HG02840 (cell line): Measurements from ENCODE around the gene POMGNT1.

Experiments
- ATAC-seq: cut with Tn5 transposase; IDR thresholded peaks from one replicate; pipeline ENCODE4 v1.9.1; 2021; ENCODE audit warnings: mild to moderate bottlenecking, moderate library complexity, moderate number of reproducible peaks; ENCODE audit not compliant: unreplicated experiment, low FRiP score

Gene POMGNT1

DNA sequence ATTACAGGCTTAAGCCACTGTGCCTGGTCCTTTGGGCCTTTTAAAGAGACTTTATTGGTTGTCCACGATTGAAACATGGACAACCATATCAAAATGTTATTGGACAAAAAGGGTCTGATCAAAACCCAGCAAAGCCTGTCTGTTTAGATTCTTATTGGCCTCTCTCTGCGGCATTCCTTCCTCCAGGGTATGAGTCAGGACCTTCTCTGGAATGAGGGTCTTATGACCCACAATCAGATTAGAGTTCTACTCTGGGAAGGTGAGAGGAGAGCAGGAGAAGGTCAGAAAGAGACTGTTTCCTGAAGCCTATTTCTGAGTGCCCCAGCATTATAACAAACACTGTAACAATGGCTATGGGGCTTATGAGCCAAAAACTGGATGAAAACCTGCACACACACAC is 12.8 kb upstream of the POMGNT1 start:
- no peak for ATAC-seq

DNA sequence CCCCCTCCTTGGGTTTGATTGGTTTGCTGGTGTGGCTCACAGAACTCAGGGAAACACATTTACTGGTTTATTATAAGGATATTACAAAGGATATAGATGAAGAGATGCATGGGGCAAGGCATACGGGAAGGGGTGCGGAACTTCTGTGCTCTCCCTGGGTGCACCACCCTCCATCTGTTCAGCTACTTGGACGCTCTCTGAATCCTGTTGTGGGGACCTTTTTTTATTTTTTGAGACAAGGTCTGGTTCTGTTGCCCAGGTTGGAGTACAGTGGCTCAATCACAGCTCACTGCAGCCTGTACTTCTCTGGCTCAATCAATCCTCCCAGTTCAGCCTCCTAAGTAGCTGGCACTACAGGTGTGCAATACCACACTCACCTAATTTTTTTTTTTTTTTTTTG is 12.3 kb upstream of the POMGNT1 start:
- no peak for ATAC-seq

DNA sequence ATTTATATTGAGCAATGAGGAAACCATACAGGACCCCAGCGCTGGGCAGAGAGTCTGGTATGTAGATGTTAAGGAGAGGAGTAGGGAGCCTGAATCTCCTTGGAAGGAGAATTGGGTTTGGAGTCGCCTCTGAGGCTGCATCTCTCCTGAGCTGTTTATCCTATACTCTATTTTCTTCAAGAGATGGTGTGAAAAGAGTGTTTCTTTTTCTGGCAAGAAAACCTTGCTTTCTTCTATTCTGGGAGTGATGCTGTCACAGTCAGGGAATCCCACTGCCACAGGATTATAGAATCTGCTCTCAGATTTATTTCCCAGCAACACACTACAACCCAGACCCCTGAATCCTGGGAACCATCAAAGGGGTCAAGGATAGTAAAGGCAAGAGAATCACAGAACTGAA is 8.2 kb upstream of the POMGNT1 start:
- no peak for ATAC-seq

- ATAC-seq, result no peak
Measured at GRCh38 chr1:46205791-46206190, 7.6 kb upstream of the POMGNT1 start.

- ATAC-seq, result no peak
Measured at GRCh38 chr1:46205141-46205540, 6.9 kb upstream of the POMGNT1 start.

- no peak for ATAC-seq
Measured at GRCh38 chr1:46204406-46204742, 6.1 kb upstream of the POMGNT1 start.

DNA sequence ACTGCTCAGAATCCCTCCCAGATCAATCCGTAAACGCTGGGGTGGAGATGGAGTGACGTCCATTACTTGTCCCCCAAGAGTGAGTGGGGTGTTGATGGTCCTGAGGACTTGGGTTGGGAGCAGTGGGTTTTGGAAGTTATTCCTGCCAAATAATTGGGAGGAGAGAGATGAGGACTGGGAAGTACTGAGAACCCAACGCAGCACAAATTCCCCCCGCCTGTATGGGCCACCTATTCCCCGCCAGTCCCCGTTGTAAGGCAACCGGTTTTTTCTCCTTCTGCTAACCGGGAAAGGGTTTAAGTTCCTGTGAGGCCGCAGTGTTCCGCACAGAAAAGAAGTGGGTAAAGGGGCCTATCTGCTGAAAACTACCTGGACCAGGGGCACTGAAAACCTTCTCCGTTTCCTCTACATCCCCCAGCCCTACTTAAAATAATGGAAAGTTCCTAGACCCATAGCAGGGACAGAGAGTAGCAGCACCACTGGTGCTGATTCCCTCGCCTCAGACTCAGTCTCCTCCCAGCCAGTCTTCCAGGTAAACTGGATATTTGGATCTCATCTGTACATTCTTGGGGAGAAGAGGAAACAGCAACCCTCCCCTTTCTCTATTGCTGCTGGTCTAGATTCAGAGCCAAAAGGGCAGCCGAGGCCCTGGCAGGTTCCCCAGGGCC is 5.6 kb upstream of the POMGNT1 start:
- no peak for ATAC-seq

- no peak for ATAC-seq
Measured at GRCh38 chr1:46199233-46199749, 1.1 kb upstream of the POMGNT1 start.

- no peak for ATAC-seq
Measured at GRCh38 chr1:46197560-46197963, 672 bp downstream of the POMGNT1 start.

- no peak for ATAC-seq
Measured at GRCh38 chr1:46196609-46197008, 1.6 kb downstream of the POMGNT1 start.

DNA sequence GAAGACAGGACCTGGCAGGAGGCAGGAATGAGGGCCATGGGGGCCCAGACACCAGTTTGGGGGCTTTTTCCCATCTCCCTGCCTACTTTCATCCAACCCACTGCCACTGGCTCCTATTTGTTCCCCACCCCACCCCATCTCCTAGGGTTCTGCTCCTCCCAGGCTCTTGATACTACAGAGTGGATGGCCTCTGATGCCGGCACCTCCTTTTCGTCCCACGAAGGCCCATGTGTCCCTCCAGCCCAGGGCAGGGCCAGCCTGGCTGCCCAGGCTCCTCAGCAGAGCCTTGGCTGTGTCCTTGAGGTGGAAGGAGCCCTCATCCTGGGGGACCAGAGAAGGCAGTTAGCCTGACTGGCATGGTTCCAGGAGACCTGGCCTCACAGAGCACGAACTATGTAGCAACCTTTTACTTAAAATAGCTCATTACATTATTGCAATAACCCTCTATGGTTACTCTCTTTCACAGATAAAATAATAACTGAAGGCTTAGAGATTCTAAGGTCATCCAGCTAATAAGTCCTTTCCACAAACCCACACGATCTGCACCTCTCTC is 3.5 kb downstream of the POMGNT1 start:
- ATAC-seq, result no peak

- no peak for ATAC-seq
Measured at GRCh38 chr1:46193984-46194570, 4.2 kb downstream of the POMGNT1 start.

DNA sequence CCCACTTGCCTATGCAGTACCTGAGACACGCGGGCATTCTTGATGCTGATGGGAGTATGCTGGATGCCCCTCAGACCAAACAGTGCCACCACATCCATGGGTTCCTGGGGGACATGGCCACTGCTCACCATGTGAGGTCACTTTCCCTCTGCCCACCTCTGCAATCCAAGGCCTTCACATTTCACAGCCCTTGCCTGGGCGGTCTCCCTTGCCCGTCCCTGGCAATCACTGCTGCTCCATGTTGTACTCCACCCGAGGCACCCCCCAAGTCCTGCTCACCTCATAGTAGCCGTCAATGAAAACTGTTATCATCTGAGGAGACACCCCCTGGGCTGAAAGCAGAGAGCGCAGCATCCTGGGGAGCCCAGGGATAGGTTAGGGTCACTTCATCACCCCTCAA is 4.9 kb downstream of the POMGNT1 start:
- no peak for ATAC-seq

- ATAC-seq, result no peak
Measured at GRCh38 chr1:46192171-46192570, 6.1 kb downstream of the POMGNT1 start.

GRCh38 chr1:46191033-46191701 is 7.1 kb downstream of the POMGNT1 start:
- ATAC-seq, result no peak

- no peak for ATAC-seq
Measured at GRCh38 chr1:46190539-46190938, 7.7 kb downstream of the POMGNT1 start.

DNA sequence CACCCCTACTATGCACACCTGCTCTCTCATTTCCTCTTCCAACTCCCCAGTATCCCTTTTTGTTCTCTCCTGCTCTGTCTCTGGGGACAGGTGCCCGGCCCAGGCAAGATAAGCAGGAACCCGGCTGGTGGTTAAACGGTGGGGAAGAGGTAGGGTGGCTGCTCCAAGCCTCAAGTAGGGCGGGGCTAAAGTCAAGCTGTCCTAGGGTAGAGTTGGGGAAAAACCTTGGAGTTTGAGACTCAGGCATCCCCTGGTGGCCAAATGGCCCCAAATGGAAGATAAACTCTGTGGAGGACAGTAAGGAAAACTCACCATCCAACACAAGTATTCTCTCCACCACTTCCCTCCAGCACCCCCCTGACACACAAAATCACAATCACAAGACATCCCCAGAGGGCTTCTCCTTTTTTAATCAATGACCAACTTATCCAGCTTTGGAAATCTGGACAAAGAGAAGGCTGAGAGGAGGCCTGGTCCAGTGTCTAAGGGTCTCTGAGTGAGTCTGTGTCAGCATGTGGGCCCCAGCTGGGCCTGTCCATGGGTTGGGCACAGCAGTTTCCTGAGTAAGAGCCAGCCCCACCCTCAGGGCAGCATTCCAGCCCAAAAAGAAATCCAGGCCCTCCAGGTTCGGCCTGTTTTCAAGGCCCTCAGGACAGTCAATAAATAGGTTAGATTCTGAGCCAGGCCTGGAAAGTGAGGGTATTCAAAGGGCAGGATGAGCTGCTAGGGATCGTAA is 9.8 kb downstream of the POMGNT1 start:
- no peak for ATAC-seq

DNA sequence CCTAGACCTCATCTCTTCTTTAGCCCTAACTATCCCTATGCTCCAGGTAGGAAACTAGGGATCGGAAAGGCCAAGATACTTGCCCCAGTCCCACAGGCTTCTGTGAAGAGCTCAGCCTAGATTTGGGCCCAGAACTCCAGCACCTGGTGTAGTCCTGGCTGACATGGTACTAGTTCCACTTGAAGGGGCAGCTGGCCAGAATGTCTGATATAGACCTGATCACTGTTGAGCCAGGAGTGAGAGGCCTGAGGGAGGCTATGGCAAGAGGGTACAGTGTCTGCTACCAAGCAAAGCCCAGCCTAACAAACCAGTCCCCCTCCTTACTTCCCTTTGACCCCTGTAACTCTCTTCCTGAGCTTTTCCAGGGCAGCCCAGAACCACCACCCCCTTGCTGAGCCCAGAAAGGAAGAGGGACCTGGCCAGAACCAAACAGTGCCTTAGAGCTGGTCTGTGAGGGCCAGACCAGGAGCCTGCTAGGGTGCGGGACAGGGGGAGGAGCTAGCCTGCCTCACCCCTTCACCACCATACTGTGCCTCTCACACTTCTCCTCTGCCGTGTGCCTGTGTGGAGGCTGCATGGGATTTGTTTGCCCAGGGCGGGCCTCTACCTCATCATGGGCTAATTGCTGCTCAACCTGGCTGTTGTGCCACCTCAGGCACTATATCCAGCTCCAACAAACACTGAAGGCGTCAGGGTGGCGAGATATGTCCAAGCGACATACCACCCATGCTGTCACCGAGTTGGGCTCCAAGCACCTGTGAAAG is 10.9 kb downstream of the POMGNT1 start:
- no peak for ATAC-seq

DNA sequence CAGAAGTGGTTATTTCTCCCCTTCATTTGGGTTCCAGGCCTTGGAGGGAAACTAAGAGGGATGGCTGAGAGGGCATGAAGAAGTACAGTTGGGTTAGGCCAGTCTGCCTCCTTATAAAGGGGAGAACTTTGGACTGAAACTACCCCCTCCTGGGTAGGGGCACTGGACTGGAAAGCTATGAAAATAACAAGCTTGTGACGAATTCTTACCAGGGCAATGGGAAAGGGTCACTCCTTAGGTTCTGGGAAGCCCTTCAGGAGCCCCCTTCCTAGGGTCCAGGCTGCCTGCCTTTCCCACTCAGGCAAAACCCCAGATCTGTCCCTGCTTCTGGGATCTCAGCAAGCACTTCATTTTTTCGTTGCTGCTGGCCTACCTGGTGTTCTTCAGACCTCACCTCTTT is 12.2 kb downstream of the POMGNT1 start:
- ATAC-seq, result no peak
